GM18511 (cell line): Measurements from ENCODE around the gene GTF2I.
"Not testable (repeated sequence)": the region's sequence is repeated elsewhere in the genome, so short reads cannot be mapped to it uniquely, and the experiment has no call there.

ENCODE experiments used
- ATAC-seq: cut with Tn5 transposase; IDR thresholded peaks from one replicate; pipeline ENCODE4 v1.9.1; 2021; ENCODE audit warnings: mild to moderate bottlenecking, moderate library complexity; ENCODE audit not compliant: unreplicated experiment

The GTF2I gene

DNA sequence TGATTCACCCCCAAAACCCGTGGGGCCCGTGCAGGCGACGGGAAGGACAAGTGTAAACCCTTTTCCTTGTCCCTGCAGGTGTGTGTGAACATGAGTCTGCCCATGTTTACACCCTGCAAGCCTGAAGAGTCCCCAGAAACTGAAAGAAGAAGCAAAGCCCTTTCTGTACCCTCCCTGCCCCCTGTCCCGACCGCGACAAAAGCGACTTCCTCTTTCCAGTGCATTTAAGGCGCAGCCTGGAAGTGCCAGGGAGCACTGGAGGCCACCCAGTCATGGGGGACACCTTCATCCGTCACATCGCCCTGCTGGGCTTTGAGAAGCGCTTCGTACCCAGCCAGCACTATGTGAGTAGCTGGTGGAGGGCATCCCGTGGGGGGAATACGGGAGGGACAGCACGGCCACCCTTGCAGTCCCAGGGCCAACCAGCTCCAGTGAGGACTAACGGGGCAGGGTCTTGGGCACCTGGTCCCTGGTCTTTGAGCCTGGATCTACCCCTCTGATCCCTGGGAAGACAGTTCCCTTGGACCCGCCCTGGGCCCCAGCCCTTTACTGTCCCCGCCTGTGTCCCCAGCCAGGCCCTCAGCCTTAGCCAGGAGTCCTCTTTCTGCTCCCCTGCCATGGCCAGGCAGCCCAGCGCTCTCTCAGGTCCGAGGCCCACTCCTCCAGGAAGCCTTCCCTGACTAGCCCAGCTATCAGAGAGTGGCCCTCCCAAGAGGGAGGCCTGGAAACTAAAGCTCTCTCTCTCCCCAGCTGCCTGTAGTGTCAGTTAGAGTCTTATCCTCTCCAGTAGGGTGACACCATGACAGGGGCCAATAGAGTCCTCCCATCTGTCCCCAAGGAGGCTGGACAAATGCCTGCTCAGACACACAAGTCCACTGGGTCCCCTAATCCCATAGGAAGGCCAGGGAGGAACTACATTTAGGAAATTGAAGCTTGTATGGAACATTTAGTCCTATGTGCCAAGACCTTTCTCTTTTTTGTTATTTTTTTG, 116.5 kb downstream of the GTF2I start, which contains the start of gene NCF1:
NCF1 (plus strand) TSS at position 252 of the 991 bp plus-strand sequence; CDS start at position 273, 21 bp downstream.
- peak; percentile 91 for ATAC-seq

DNA sequence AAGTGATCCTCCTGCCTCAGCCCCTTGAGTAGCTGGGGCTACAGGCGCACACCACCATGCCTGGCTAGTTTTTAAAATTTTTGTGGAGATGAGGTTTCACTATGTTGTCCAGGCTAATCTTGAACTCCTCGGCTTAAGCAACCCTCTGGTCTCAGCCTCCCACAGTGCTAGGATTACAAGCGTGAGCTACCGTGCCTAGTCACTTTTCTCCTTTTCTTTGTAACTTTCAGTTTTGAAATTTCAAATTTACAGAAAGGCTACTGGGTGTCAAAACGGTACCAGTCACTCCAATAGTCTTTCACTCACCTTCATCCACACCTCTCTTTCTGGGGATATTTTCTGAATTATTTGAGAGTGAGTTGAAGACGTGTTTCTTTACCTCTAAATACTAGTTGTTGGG, 117.6 kb downstream of the GTF2I start:
- ATAC-seq: peak; percentile 32

DNA sequence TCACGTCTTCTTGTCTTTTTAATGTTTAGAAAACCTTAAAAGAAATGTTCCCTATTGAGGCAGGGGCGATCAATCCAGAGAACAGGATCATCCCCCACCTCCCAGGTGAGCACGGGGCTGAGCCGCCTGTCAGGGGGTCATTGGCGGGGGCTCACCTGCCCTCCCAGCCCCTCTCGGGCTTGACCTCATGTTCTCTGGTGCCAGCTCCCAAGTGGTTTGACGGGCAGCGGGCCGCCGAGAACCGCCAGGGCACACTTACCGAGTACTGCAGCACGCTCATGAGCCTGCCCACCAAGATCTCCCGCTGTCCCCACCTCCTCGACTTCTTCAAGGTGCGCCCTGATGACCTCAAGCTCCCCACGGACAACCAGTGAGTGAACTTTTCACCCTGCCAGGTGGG, 121.5 kb downstream of the GTF2I start:
- not testable (repeated sequence) for ATAC-seq

DNA sequence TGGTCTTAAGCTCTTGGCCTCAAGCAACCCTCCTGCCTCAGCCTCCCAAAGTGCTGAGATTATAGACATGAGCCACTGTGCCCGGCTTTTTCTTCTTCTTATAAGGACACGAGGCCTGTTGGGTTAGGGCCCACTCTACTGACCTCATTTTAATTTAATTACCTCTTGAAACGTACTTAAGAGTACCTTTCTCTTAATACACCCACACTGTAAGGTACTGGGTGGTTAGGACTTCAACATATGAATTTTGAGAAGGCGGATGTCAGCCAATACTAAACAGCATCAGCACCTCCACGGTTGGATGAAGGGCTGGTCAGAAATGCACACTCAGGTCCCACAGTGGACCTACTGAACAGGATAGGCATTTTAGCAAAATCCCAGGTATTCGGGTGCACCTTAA, 124.2 kb downstream of the GTF2I start:
- not testable (repeated sequence) for ATAC-seq

DNA sequence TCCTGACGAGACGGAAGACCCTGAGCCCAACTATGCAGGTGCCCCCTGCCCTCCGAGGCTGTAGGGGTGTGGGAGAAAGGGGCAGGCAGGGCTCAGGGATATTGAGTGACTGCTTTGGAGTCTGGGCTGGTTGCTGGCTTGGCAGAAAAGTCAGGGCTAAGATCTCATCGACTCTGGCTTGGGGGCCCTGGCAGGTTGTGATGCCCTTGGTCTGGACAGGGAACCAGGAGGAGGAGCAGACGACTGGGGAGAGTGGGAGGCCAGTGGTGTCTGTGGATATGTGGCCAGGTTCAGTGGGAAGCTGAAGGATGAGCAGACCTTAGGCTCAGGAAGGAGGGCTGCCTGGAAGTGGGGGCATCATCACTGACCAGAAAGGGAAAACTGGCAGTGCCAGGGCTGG, 126.1 kb downstream of the GTF2I start:
- not testable (repeated sequence) for ATAC-seq

DNA sequence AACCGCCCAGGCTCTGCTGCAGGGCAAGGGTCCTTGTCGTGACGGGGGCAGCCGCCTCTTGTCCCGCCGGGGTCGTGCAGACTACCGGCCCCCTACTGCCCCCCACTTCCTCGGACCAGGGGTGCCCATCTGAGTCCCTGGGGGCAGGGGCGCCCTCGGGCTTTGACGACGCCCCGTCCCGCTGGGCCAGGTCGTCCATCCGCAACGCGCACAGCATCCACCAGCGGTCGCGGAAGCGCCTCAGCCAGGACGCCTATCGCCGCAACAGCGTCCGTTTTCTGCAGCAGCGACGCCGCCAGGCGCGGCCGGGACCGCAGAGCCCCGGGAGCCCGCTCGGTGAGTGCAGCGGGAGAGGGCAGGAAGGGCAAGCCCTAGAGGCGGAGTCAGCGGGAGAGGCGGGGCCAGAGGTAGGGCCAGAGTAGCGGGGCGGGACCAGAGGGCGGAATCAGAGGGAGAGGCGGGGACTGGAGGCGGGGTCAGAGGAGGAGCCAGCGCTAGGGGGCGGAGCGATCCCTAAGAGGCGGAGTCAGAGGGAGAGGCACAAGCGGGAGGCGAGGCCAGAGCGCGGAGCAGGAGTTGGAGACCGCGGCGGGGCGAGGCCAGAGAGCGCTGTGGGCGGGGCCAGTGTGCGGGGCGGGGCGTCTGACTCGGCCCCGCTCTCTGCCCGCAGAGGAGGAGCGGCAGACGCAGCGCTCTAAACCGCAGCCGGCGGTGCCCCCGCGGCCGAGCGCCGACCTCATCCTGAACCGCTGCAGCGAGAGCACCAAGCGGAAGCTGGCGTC, 131.0 kb downstream of the GTF2I start:
- peak; percentile 88 for ATAC-seq

DNA sequence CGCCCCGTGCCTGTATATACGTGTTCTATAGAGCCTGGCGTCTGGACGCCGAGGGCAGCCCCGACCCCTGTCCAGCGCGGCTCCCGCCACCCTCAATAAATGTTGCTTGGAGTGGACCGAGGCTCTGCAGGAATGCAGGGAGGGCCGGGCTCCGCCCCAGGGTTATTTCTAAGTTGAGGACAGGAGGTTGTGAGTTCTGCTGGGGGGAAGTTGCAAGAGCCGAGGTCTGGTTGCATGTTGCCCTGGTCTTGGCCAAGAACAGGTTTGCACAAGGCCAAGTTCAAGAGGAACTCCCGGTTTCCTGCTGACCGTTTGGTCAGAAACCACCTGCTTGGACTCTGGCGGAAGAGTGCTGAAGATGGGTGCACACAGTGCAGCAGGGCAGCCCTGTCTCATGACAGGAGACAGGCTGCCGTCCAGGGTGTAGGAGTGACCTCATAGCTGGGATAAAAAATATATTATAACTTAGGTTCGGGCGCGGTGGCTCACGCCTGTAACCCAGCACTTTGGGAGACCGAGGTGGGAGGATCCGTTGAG, 131.8 kb downstream of the GTF2I start:
- ATAC-seq: peak; percentile 8

DNA sequence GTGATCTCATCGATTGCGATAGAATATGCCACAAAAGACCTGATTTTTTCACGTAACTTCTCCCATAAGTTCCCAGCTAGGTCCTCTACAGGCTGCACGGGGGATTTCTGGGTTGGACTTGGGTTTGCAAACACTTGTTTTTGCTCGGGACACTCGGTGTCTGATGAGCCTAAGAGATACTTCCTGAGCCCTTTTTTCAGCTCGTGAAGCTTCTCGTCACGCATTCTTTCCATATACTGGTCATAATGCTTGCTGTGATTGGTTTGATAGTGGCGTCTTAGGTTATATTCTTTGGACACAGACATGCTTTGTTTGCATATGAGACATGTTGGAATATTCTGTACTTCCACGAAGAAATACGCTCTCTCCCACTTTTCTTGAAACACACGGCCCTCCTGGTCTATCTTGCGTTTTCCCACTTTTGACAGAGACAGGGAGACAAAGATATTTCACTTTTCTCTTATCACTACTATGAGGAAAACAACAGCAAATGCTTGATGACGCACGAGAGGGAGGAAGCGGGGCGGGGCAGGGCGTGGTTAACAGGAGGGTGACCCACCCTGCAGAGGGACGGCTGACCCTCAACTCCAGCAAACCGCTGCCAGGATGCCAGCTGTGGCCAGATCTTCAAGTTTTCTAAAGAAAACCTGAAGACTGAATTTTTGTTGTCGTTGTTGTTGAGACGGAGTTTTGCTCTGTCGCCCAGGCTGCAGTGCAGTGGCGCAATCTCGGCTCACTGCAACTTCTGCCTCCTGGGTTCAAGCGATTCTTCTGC, 140.5 kb downstream of the GTF2I start:
- ATAC-seq: not testable (repeated sequence)

DNA sequence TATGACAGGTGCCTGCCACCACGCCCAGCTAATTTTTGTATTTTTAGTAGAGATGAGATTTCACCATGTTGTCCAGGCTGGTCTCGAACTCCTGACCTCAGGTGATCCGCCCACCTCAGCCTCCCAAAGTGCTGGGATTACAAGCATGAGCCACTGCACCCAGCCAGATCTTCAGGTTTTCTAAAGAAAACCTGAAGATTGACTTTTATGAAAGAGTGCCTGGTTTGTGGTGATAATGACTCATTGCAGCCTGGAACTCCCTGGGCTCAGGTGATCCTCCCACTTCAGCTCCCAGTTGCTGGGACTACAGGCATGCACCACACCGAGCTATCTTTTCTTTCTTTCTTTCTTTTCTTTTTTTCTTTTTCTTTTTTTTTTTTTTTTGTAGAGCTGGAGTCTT, 141.1 kb downstream of the GTF2I start:
- not testable (repeated sequence) for ATAC-seq
